Islet precursor cell (in vitro differentiated cells): ENCODE results near the gene LSP1.

ENCODE experiments used
- DNase-seq: peaks from one replicate; pipeline ENCODE4 v3.0.0-alpha.2; 2018

LSP1 gene

DNA sequence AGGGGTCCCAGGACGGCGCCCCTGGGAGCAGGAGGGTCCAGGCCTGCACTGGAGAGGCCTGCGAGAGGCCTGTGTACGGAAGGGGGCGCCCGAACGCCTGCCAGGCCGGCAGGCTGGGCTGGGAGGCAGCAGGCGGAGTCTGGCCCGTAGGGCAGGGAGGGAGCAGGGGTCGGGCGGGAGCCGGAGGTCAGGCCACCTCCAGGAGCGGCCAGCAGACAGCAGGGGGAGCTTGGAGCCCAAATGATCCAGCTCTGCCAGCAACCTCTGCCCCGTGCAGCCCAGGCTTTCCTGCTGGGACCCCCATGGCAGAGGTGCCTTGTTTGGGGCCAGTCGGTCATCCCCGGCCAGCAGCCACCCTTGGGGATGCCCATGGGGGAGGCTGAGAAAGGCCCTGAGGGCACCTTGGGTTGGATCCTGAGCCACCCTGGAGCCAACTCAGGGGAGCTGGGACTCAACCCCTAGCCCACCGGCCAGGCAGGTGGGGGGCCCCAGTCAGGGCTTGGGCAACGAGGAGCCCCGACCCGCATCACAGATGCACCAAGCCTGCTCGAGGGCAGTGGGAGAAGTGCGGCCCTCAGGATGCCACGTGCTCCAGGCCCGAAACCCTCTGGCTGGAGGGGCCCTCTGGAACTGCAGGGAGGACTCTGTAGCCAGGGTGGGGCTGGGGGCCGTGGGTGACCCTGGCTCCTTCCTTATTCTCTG, 27.7 kb upstream of the LSP1 start:
- DNase-seq = peak; percentile 97

DNA sequence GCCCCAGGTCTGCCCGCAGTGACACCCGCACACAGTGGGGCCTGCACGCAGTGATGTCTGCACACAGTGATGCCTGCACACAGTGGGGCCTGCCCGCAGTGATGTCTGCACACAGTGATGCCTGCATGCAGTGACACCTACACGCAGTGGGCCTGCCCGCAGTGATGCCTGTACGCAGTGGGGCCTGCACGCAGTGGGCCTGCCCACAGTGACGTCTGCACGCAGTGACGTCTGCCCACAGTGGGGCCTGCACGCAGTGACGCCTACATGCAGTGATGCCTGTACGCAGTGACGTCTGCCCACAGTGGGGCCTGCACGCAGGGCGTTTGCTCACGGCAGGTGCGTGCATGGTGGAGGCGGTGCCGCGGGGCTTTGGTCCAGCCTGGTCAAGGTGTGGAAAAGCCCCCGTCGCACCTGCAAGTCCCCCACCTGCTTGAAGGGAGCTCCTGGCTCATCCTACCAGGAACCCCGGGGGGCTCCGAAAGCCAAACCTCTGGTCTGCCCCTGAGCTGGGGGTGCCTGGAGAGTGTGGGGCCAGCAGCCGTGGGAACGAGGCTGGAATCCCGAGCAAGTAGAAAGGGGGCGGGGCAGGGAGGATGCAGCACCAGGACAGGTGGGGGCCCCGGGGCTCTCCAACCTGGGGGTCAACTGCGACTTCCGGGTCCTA, 27.0 kb upstream of the LSP1 start:
- peak; percentile 49 for DNase-seq

DNA sequence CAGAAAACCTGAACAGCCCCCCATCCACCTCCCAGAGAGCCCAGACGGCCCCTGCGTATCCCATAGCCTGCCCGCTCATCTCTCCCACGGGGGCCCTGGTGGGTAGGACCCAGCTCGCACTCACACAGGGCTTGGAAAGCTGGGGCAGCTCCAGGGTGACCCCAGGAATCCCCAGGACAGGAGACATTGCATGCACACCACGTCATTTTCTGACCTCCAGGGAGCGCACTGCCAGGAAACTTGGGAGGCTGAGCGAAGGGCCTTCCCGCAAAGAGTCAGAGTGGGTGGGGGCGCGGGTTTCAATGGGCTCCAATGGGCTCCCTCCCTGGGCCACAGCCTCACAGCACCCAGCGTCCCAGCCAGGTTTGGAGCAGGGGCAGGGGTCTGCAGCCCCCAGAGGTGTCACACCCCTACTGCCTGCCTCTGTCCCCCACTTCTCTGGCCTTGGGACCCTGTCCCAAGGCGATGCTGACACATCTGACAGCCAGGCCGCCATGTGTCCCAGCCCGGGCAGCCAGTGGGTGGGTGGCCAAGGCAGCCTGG, 26.3 kb upstream of the LSP1 start:
- peak; percentile 56 for DNase-seq

DNA sequence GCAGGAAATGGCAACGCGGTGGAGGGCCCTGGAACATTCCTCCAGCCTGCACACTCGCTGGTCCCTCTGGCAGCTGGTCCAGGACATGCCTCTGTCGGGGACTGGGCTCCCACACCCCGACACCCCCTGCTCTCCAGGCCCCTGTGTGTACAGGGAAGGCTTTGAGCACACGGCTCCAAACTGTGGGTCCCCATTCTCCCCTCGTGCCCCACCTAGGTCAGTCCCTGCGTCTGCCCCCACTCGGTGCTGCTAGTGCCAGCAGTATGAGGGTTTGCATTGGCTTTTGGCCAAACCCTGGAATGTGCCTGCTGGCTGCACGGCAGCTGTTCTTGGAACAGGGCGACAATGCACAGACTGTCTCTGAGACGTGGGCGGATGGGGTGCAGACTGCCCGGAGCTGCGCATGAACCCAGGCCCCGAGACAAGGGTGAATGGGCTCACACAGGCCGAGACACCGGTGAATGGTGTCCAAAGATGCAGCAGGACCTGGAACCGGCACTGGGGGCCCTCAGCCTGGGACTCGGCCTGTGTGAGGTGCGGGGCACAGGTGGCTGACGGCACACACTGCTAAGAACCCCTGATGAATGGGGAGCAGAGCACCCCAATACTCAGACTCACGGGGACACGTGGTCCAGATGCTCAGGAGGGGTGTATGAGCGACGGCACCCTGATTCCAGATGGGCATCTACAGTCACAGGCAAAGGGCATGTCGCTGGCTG, 25.6 kb upstream of the LSP1 start:
- DNase-seq = peak; percentile 56

DNA sequence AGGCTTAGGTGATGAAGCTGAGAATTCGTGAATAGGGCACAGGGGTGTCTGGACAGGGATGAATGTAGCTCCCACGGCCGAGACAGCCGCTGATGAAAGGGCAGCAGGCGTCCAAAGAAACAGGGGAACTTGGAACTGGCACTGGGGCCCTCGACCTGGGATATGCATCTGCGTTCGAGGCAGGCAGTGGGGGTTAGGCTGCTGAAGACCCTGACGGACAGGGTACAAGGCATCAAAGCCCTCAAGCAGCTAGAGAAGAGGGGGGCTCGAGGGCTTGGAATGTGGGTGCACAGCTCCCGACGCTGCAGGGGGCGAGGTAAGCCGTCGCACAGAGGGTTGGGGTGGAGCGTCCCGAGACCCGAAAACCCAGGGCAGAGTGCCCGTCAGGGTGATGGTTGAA, 25.0 kb upstream of the LSP1 start:
- no peak for DNase-seq

DNA sequence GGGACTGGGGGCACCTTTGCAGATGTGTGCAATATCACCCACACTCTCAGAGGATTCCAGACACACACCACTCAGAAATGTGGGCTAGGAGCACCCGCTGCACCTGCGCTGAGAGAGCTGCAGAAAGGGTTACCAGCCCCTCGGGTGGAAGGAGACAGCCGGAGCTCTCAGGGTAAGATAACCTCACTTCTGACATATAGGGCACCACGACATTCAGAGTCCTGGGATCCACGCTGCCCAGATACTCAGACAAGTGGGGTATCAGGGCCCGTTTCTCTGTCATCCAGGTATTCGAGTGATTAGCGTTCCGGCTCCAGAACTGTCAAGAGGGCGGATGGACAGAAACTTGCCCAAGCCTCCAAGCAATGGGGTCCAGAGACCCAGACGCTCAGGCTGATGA, 24.3 kb upstream of the LSP1 start:
- peak; percentile 51 for DNase-seq

DNA sequence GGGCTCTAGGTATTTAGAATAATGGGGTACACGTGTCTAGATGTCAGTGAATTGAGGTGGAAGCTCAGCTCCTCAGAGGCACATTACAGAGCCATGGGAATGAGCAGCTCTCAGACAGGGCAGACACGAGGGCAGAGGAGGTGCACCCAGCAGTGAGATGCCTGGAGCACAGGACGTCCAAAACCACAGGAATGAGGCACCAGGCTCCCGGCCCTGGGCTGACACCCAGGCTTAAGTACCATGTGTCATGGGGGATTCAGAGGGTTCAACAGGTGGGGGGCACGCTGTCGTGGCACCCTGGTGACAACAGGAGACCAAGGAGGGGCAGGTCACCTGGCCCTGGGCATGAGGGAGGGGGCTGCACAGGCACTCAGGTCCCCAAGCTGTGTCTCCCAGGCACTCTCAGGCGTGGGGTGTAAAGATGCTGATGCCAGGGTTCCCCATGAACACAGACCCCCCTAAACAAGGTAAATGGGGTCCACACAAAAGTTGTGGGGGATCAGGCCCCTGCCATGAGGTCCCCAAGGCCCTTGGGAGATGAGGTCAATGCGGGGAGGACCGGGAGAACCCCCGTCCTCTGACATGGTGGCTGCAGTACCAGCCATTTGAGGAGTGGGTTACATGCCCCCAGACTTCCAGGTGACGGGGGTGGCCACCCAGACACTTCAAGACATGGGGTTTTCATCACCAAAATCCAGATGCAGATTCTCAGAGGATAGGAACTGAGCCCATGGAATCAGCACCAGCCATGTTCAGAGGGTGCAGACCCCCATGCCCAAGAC, 23.7 kb upstream of the LSP1 start:
- peak; percentile 87 for DNase-seq

DNA sequence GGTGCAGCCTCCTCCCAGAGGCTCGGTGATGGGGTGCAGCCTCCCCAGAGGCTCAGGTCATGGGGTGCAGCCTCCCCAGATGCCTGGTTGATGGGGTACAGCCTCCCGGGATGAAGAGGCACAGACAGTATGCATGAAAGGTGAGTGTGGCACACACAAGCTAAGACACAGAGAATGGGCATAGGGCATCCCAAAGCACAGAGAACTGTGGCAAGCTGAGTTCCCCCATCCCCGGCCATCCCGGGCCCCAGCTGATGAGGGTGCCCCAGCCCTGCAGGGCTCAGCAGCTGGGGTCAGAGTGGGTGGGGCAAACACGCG, 22.9 kb upstream of the LSP1 start:
- DNase-seq = no peak

DNA sequence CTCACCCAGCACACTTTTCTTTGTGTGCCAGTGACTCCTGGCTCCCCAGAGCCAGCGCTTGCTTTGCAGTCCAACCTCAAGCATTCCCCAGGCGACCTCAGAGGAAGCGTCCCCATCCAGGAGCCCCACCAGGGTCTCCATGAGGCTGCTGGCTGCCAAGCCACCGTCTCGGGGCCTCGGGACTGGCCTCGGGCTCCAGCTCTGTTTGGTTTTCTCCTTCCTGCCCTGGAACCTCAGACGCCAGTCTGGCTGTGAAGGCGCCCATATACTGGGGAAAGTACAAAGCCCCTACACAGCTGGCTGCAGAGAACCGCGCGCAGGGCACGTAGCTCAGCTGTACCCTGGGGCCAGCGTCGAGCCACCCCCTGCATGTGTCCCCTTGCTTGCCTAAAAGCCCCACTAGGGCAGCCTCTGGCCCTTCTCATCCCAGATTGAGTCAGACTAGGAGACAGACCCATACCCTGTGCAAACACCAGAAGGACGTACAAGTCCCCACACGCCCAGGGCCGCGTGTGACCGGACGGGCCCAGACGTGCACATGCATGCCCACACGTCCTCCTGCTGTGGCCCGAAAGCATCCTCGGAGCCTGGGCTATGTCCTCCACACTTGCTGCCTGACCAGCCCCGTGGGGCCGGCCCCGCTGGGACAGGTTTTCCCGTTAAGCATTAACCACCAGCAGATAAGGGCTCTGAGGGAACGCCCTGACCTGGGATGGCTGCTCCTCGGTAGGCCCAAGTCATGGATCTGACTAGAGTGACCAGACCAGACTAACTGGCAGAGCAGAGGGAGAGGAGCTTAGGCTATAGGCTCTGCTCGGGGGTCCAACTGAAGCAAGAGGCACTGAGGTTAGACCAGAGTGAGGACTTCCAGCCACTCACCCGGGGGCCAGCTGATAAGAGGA, 22.3 kb upstream of the LSP1 start:
- peak; percentile 81 for DNase-seq

DNA sequence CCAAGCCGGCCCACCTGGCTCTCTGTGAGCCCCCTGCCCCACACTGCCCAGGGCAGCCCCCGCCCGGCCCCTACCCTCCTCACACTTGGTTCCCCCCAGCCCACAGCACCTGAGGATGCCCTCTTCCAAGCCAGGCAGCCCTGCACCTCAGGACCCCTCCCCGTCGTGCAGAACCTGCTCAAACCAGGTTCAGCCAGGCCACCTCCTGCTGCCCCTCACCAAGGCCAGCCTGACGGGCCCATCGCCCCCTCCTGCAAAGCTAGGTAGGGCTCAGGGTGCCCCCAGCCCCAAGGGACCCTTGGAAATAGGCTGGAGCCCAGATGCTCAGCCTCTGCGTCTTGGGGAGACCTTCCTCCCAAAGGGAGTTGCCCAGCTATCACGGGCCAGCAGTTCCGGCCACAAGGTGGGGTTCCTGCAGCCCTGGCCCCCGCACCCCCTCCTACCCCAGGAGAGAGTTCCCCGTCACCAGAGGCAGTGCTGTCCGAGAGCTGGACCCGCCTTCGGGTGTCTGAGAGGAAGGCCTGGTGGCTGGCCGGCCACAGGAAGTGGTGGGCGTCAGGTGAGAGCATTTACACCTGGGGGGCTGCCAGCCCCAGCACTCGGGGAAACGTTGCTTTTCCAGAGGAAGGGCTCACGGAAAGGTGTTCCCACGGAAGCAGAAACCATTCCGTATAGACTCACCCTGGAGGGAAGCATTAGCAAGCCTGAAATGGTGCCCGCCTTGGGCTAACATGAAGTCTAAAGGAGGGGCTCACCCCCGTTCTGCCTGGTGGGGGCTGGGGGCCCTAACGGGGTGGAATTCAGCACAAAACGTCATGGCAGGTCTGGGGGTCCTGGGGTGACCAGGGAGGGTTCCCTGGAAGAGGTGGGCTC, 21.3 kb upstream of the LSP1 start:
- no peak for DNase-seq

DNA sequence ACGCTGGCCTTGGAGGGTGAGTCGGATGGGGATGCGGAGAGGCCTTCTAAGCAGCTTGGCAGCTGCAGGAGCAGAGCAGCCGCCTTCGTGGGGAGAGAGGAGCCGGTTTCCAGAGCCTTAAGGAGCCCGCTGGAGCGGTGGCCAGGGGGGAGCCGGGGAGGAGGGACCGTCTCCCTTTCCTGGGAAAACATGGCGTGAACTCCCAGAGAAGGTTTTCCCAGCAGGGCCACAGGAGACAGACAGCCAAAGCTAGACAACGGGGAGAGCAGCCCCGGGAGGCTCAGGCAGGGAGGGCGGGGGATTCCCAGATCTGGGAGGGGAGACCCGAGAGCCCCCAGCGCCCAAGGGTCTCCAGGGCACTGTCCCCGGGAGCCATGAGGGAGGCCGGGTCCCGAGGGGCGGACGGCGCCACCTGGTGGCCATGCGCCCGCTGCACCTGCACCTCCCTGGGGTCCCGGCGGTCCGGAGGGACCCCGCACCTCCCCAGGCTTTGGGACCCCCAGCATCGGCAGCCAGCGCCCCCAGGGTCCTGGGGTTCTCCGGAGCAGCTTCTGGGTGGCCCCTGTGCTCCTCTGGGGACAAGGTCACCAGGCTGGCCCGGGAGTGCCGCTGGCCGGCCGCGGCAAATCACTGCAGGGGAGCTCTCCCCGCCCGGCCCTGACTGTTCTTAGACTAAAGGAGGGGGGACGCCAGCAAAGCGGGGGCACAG, 20.5 kb upstream of the LSP1 start:
- DNase-seq = no peak

DNA sequence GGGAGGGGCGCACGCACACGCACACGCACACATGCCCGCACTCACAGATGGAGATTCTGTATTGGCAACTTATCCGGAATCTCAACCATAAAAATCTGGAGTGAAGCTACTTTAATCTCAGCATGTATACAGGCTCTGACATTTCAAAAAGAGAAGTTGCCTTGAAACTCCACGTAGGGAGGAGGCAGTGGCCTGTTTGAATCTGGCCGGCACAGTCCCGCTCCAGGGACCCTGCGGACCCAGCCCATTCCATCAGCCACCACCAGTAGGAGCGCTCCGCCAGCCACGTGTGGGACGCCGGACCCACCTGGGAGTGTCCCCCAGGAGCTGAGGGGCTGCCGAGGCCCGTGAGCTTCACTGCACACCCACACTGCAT, 20.0 kb upstream of the LSP1 start:
- DNase-seq = no peak

DNA sequence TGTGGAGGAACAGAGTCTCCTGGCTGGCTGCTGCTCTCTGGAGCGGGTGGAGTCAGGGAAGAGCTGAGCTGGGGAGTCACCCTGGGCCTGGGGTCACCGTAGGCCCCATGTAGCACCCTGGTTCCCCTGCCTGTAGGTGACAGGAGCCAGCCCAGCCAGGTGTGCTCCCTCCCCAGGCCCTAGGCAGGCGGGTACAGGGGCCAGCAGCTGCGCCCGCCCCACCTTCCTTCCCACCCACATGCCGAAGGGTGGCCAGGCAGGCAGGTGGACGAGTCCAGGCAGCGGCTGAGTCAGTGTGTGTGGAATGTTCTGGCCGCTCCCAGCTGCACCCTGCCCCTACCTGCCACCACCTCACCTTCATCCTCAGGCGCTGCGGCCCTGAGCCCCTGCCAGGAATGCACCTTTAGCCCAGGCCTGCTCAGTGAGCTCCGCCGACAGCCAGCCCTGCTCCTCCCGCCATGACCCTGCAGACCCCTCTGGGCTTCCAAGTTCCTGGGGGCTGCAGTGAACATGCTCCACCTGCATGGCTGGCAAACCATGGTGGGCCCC, 18.7 kb upstream of the LSP1 start:
- DNase-seq = peak; percentile 93

DNA sequence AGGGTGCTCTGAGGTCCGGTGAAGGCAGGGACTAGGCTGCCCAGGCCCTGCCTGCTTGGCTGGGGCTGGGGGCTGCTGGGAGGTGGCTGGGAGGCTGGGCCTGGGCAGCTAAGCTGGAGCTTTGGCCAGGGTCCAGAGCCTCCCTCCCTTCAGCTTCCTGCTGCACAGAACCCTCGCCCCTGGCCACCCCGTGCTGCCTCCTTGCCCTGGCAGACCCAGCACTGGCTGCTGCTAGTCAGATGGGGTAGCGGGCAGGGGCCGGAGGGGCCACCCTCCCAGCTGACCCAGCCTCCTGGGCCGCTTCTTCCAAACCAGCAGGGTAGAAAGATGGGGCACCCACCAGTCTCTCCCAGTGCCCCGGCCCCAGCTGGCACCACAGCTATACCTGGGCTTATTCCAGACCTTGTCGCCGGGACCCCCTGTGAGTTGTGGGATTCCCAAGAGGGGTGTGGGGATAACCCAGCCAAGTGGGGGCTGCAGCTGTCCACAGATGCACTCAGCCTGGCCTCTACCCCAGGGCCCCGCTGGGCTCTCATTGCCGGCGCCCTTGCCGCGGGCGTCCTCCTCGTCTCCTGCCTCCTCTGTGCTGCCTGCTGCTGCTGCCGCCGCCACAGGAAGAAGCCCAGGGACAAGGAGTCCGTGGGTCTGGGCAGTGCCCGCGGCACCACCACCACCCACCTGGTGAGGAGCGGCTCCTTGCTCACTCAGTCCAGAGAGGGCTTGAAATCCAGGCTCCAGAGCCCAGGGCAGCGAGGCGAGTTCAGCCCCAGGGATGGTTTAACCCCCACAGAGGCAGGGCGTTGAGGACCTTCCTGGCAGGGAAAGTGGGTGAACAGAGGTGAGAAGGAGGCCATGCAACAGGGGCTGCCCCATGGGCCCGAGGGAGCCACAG, 17.9 kb upstream of the LSP1 start, which contains the start of gene SYT8:
SYT8 (plus strand) TSS at position 212 of the 892 bp plus-strand sequence; CDS start at position 328, 116 bp downstream.
- no peak for DNase-seq

DNA sequence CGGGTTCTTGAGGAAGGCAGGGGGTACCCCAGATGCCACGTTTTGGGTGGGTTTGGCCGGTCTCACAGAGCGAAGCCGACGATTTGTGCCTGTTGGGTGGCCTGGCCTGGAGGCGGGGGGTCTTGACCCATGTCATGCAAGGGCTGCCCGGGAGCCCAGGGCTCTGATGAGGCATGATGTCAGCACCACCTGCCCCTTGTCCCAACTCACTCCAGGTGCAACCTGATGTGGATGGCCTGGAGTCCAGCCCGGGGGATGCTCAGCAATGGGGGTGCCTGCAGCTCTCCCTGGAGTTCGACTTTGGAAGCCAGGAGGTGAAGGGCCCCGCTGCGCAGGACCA, 17.2 kb upstream of the LSP1 start:
- DNase-seq = no peak

DNA sequence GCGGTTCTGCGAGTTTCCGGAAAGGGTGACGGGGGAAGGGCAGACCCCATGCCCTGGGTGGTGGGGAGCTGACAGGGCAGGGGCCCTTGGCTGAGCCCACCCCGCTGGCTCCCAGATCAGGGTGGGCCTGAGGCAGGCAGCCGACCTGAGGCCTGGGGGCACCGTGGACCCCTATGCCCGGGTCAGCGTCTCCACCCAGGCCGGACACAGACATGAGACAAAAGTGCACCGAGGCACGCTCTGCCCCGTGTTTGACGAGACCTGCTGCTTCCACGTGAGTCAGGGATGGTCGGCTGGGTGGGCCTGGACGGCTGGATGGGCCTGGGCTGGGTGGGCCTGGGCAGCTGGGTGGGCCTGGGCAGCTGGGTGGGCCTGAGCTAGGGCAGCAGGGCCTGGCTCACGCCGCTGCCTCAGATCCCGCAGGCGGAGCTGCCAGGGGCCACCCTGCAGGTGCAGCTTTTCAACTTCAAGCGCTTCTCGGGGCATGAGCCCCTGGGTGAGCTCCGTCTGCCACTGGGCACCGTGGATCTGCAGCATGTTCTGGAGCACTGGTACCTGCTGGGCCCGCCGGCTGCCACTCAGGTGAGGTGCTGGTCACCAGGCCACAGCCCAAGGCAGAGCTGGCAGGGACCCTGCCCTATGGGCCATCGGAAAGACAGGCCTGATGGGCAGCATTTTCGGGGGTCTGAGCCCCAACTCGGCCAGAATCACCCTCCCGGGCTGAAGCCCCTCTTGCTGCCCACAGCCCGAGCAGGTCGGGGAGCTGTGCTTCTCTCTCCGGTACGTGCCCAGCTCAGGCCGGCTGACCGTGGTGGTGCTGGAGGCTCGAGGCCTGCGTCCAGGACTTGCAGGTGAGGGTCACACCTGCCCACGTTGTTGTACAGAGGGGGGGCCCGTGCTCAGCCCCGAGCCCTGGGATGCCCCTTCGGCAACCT, 16.6 kb upstream of the LSP1 start:
- DNase-seq = no peak

DNA sequence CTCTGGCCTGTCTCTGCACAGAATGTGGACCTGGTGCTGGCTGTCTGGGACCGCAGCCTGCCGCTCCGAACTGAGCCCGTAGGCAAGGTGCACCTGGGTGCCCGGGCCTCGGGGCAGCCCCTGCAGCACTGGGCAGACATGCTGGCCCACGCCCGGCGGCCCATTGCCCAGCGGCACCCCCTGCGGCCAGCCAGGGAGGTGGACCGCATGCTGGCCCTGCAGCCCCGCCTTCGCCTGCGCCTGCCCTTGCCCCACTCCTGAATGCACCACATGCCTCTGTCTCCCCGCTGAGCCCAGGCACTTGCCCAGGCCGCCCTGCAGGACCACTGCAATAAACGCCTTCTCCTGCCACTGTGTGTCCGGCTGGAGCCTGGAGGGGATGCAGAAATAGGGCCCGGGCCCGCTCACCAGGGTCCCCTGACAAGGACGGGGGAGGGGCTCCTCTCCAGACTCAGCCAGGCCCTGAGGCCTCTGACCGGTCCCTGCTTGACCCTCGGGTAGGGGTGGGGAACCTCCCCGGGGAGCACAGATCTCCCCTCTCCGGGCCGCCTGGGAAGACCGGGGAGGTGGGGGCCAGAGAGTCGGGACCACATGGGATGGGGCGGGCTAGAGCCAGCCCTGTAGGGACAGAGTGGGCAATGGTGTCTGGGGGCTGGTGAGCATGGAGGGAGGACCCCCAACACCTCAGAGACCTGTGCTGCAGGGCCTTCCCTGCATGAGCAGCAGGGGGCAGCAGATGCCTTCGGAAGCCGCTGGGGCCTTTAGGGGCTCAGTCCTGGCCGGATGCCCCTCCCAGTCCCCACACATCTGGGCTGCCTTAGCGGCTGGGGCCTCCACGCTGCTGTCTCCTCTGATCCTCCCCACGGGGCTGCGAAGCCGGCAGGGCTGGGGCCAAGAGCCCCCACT, 15.5 kb upstream of the LSP1 start:
- DNase-seq = no peak
